ENCODE results near the gene LXN.

The LXN gene, protein sequence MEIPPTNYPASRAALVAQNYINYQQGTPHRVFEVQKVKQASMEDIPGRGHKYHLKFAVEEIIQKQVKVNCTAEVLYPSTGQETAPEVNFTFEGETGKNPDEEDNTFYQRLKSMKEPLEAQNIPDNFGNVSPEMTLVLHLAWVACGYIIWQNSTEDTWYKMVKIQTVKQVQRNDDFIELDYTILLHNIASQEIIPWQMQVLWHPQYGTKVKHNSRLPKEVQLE

DNA sequence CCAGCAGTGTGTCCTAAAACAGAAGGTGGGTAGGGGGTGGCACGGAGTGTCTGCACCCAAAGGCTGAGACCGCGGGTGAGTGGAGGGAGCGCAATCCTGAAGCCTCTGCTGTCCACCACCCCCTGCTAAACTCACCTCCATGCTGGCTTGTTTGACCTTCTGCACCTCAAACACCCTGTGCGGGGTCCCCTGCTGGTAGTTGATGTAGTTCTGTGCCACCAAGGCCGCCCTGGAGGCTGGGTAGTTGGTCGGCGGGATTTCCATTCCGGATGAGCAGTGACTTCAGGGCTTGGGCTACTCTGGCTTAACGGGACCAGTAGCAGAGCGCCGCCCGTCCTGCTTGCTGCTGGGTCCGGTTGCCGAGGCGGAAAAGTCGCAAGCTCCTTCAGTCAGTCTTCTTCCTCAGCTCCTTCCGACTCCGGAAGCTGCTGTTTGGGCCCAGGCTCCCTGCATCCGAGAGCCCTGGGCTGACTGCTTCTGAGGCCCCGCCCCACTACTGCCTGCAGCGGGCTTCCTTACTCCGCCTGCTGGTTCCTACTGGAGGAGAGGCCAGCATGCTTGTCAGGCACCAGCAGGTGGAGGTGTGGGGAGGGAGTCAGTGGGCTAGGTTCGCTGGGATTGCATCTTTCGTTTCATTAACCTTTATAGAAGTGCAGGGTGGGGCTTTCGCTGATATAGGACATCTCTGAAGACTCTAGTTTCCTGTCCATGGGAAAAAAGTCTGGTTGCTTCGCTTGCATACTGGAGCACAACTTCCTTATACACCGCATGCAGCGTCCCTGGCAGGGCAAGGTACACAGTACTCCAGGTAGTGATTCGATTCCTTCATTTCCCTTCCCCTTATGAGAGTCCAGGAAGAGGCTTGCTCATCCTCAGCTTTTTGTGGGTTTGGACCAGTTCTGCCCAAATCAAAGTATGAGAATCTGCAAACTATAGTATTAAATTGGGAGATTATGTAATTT lies at the start of gene LXN:
LXN (minus strand) TSS at position 434 of the 962 bp plus-strand sequence; CDS start at position 264, 170 bp downstream.
- Mint-ChIP-seq H3K4me1 (peaks cover 30% of the 10 kb centered on the region), H3K4me3 (peak within 1 kb of the TSS; percentile 87), H3K27ac (ENCODE audit: low read depth) (peak within 1 kb of the TSS; percentile 90), H3K36me3 (ENCODE audit: insufficient read depth) (peaks cover 14% of the 10 kb centered on the region), H3K27me3 (no peaks in the 10 kb centered on the region), H3K9me3 (no peaks in the 10 kb centered on the region)
- DNase-seq (ENCODE audit: low spot score in 2 of 2) (peak; percentile 44 to 63), ATAC-seq (replicated peaks; ENCODE audit: extremely low read depth, poor library complexity, severe bottlenecking) (peak; percentile 97)

DNA sequence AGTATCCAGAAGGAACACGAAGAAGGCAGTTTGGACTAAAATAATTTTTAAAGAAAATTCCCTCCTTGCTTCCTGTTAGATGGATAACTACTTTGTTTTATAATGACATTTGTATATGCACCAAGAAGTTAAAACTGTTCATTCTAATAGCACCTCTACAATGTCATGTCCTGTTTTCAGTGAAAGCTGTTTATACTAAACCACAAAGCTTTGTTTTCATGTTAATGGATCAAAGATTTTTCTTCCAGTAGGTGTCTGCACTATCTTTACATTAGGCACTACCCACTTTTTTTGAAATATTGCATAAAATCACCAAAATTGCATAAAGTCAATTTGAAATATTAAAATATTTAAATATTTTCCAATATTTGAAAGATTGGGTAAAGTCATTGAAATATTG lies 49.7 kb upstream of the LXN start:
- DNase-seq (ENCODE audit: low spot score in 2 of 2): no peak
- Mint-ChIP-seq H3K4me1 (peaks cover 31% of the 10 kb centered on the region), H3K27me3 (no peaks in the 10 kb centered on the region), H3K36me3 (ENCODE audit: insufficient read depth) (peaks cover 4% of the 10 kb centered on the region), H3K4me3 (no peak overlapping the region), H3K27ac (ENCODE audit: low read depth) (no peak overlapping the region), H3K9me3 (no peaks in the 10 kb centered on the region)
- ATAC-seq (replicated peaks; ENCODE audit: extremely low read depth, poor library complexity, severe bottlenecking): no peak

DNA sequence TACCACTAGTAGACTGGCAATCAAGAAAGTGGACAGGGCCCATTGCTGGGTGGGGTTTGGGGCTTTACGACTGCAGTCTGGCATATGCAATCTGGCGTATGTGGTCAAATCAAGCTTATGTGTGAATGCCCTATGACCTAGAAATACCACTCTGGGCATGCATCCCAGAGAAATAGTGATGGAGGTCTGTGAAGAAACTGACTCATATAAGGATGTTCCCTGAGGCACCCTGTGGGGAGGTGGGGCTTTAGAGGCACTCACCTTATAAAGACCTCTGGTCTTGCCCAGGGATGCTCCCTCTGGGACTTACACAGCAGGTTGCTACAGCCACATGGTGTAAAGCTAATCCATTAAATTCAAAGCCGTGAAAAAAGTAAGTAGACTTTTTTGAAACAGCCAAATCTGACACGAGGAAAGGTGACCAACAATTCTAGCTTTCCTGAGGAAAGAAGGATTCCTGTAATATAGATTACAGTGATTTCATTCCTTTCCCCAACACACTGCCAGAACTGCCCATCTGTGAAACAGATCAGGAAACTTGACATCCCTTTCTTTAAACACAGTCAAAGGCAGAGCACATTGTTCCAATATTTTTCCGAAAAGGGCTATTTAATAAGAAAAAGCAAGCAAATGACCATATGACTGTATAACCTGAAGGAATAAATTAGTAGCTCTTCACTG lies 46.2 kb upstream of the LXN start:
- Mint-ChIP-seq H3K27me3 (no peaks in the 10 kb centered on the region), H3K36me3 (ENCODE audit: insufficient read depth) (peaks cover 4% of the 10 kb centered on the region), H3K9me3 (no peaks in the 10 kb centered on the region), H3K4me3 (no peak overlapping the region), H3K27ac (ENCODE audit: low read depth) (no peak overlapping the region), H3K4me1 (peaks cover 30% of the 10 kb centered on the region)
- ATAC-seq (replicated peaks; ENCODE audit: extremely low read depth, poor library complexity, severe bottlenecking) (no peak), DNase-seq (ENCODE audit: low spot score in 2 of 2) (no peak)

DNA sequence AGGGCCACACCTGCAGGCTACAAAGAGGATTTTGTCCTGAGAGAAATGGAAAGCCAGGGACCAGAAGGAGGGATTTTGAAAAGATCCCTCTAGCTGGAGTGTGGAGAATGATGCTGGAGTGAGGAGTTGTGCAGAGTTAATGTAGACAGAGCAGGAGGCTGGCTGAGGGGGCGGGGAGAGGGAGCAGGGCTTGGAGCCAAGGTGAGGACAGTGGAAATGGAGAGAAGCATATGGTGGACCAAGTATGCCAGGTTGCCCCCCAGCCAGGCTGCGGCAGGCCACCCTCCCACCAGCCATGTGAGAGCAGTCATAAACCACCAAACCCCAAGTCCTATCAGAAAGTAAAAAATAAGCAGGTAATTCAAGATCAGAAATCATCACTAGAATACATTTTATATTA lies 45.1 kb upstream of the LXN start:
- ATAC-seq (replicated peaks; ENCODE audit: extremely low read depth, poor library complexity, severe bottlenecking) (no peak), DNase-seq (ENCODE audit: low spot score in 2 of 2) (no peak)
- no peaks in the 10 kb centered on the region for H3K9me3 Mint-ChIP-seq
- peaks cover 22% of the 10 kb centered on the region for H3K4me1 Mint-ChIP-seq
- H3K4me3 Mint-ChIP-seq: no peak overlapping the region
- peaks cover 4% of the 10 kb centered on the region for H3K36me3 Mint-ChIP-seq (ENCODE audit: insufficient read depth)
- no peaks in the 10 kb centered on the region for H3K27me3 Mint-ChIP-seq
- H3K27ac Mint-ChIP-seq (ENCODE audit: low read depth): peak overlapping the region; percentile 17

DNA sequence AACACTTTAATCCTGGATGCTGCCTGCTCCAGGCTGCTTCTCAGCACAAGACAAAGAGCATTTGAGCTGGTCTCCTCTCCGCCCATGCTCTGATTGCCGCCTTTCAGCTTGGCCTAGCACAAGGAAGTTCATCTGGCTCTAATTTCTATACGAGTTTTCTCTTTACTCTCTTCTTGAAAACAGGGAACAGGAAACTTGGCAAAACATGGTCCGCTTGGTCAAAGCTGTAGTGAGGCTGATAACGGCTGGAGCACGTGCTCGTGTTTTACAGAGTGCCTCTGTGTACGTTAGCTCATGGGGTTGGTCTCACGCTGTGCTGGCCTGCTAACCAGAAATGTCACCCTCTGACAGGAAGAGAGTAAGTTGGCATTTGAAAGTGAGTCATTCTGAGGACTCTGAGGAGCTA lies 40.6 kb upstream of the LXN start:
- no peak overlapping the region for H3K27ac Mint-ChIP-seq (ENCODE audit: low read depth)
- no peak for ATAC-seq (replicated peaks; ENCODE audit: extremely low read depth, poor library complexity, severe bottlenecking)
- DNase-seq (ENCODE audit: low spot score in 2 of 2): no peak
- H3K9me3 Mint-ChIP-seq: no peaks in the 10 kb centered on the region
- no peak overlapping the region for H3K4me3 Mint-ChIP-seq
- H3K36me3 Mint-ChIP-seq (ENCODE audit: insufficient read depth): peaks cover 21% of the 10 kb centered on the region
- no peaks in the 10 kb centered on the region for H3K27me3 Mint-ChIP-seq
- H3K4me1 Mint-ChIP-seq: peaks cover 8% of the 10 kb centered on the region

DNA sequence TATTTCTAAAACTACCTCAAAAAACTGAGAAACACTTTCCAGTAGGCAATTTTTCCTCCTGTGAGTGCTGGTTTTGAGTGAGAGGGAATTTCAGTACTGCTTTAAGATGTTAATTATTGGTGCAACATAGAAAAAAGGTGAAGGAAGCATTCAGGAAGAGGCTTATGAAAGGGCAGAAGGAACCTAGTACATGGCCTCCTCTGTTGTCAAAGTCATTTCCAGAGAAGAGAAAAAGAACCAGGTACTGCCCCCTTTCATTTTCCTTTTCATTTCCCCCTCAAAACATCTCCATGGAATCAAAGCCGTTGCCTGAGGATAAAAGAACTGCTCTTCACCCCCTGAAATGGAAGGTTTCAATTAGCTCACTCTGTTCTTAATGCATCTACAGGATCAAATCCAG lies 40.0 kb upstream of the LXN start:
- H3K27ac Mint-ChIP-seq (ENCODE audit: low read depth): no peak overlapping the region
- DNase-seq (ENCODE audit: low spot score in 2 of 2): no peak
- H3K9me3 Mint-ChIP-seq: no peaks in the 10 kb centered on the region
- peaks cover 20% of the 10 kb centered on the region for H3K36me3 Mint-ChIP-seq (ENCODE audit: insufficient read depth)
- H3K4me1 Mint-ChIP-seq: peaks cover 5% of the 10 kb centered on the region
- no peaks in the 10 kb centered on the region for H3K27me3 Mint-ChIP-seq
- ATAC-seq (replicated peaks; ENCODE audit: extremely low read depth, poor library complexity, severe bottlenecking): no peak
- no peak overlapping the region for H3K4me3 Mint-ChIP-seq

DNA sequence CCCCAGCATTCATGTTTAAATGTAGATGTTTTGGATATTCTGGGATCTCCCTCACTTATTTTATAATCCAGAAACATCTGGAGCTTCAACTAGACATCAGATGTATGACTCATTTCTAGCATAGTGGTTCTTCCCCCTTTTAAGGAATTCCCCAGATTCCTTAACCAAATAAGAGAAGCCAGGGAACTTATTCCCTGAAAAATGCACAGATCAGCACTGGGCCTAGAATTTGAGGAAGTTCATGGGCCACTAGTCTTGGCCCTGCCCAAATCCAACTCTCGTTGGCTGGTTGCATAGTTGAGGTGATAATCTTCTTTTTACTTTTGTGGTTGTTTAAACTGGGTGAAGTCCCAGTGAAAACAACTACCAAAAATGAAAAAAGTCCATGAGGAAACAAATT lies 39.4 kb upstream of the LXN start:
- DNase-seq (ENCODE audit: low spot score in 2 of 2) (no peak), ATAC-seq (replicated peaks; ENCODE audit: extremely low read depth, poor library complexity, severe bottlenecking) (no peak)
- Mint-ChIP-seq H3K36me3 (ENCODE audit: insufficient read depth) (peaks cover 22% of the 10 kb centered on the region), H3K4me1 (no peaks in the 10 kb centered on the region), H3K27me3 (no peaks in the 10 kb centered on the region), H3K9me3 (no peaks in the 10 kb centered on the region), H3K4me3 (no peak overlapping the region), H3K27ac (ENCODE audit: low read depth) (no peak overlapping the region)

DNA sequence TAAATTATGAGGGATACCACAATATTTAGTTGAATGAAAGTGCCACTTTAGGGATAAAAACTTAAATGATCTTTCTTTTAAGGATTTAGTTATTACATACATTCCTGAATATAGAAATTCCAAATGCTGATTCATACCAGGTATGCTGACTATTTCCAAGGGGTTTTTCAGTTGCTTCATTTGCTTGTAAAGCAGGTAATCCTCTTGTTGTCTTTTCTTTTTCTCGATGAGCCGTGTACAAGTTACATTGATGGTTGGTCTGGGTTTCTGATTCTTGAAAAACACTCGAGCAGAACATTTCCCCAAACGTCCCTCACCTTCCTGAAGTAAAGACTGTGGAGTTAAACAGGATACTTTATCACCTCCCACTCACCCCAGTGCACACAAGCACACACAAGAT lies 38.2 kb upstream of the LXN start:
- DNase-seq (ENCODE audit: low spot score in 2 of 2) (no peak), ATAC-seq (replicated peaks; ENCODE audit: extremely low read depth, poor library complexity, severe bottlenecking) (no peak)
- Mint-ChIP-seq H3K9me3 (no peaks in the 10 kb centered on the region), H3K27me3 (no peaks in the 10 kb centered on the region), H3K27ac (ENCODE audit: low read depth) (peak overlapping the region; percentile 33), H3K4me3 (no peak overlapping the region), H3K36me3 (ENCODE audit: insufficient read depth) (peaks cover 22% of the 10 kb centered on the region), H3K4me1 (no peaks in the 10 kb centered on the region)

DNA sequence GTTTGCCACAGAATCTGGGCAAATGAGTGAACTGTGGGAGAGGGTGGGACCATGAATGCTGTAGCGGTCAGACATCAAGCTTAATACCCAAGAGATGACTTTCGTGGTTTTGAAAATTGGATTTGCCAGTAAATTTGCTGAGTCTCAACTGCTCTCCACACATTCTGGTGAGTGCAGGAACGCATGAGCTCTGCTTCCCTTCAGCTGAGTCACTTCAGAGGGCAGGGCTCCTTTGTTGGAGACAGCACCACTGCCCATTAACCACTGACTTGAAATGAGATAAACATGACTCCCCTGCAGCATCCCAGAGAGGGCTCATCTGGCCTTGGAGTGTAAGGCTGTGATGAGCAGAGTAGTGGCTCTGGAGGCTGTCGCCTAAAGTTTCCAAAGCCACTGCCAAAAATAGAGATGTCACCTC lies 37.2 kb upstream of the LXN start:
- no peaks in the 10 kb centered on the region for H3K4me1 Mint-ChIP-seq
- H3K4me3 Mint-ChIP-seq: no peak overlapping the region
- DNase-seq (ENCODE audit: low spot score in 2 of 2): no peak
- H3K27me3 Mint-ChIP-seq: no peaks in the 10 kb centered on the region
- H3K36me3 Mint-ChIP-seq (ENCODE audit: insufficient read depth): peaks cover 22% of the 10 kb centered on the region
- no peak for ATAC-seq (replicated peaks; ENCODE audit: extremely low read depth, poor library complexity, severe bottlenecking)
- no peaks in the 10 kb centered on the region for H3K9me3 Mint-ChIP-seq
- no peak overlapping the region for H3K27ac Mint-ChIP-seq (ENCODE audit: low read depth)

DNA sequence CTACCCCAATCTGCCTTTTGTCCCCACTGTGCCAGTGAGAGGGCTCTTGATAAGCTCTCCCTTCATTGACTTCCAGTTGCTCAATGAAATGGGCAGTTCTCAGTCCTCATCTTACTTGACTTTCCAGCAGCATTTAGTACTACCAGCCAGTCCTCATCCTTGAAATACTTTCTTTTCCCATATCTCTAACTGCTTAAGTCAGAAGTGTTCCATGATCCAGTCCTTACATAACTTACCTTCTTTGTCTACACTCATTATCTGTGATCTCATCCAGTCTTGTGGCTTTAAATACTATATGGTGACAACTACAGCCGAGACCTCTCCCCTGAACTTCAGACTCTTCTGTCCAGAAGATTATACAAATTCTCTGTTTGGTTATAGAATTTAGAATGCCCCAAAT lies 31.1 kb upstream of the LXN start:
- peak overlapping the region; percentile 14 for H3K27ac Mint-ChIP-seq (ENCODE audit: low read depth)
- H3K4me1 Mint-ChIP-seq: peaks cover 18% of the 10 kb centered on the region
- DNase-seq (ENCODE audit: low spot score in 2 of 2): no peak
- no peak overlapping the region for H3K4me3 Mint-ChIP-seq
- no peaks in the 10 kb centered on the region for H3K27me3 Mint-ChIP-seq
- peaks cover 6% of the 10 kb centered on the region for H3K36me3 Mint-ChIP-seq (ENCODE audit: insufficient read depth)
- H3K9me3 Mint-ChIP-seq: no peaks in the 10 kb centered on the region
- ATAC-seq (replicated peaks; ENCODE audit: extremely low read depth, poor library complexity, severe bottlenecking): no peak

DNA sequence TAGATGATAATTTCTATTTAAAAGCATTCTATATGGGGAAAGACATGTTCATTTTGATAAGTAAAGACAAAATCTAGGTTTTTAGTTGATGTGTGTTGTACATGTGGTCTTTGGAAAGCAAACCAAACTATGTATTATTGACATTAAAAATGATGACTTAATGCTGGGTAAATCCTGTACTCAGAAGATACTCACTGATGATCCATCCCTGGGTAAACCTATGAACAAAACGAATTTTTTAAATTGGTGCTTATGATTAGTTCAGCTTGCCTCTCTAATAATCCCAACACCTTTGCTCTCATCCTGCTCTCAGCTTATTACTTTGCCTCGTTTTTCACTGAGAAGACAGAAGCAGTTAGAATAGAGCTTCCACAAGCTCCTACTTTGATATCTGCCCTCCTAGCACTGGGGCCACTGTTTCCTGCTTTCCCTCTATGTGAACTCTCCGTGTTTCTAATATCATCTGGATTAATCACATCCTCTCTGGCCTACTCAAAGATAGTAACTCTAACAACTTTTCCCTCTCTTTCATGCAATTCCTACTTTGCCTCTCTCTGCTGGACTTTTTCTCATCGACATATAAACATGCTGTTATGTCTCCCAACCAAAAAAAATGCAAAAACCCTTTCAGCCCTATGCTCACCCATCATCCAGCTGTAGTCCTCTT lies 30.5 kb upstream of the LXN start:
- H3K4me3 Mint-ChIP-seq: no peak overlapping the region
- ATAC-seq (replicated peaks; ENCODE audit: extremely low read depth, poor library complexity, severe bottlenecking): no peak
- peaks cover 6% of the 10 kb centered on the region for H3K36me3 Mint-ChIP-seq (ENCODE audit: insufficient read depth)
- H3K4me1 Mint-ChIP-seq: peaks cover 18% of the 10 kb centered on the region
- H3K27me3 Mint-ChIP-seq: no peaks in the 10 kb centered on the region
- no peak overlapping the region for H3K27ac Mint-ChIP-seq (ENCODE audit: low read depth)
- no peaks in the 10 kb centered on the region for H3K9me3 Mint-ChIP-seq
- DNase-seq (ENCODE audit: low spot score in 2 of 2): no peak

DNA sequence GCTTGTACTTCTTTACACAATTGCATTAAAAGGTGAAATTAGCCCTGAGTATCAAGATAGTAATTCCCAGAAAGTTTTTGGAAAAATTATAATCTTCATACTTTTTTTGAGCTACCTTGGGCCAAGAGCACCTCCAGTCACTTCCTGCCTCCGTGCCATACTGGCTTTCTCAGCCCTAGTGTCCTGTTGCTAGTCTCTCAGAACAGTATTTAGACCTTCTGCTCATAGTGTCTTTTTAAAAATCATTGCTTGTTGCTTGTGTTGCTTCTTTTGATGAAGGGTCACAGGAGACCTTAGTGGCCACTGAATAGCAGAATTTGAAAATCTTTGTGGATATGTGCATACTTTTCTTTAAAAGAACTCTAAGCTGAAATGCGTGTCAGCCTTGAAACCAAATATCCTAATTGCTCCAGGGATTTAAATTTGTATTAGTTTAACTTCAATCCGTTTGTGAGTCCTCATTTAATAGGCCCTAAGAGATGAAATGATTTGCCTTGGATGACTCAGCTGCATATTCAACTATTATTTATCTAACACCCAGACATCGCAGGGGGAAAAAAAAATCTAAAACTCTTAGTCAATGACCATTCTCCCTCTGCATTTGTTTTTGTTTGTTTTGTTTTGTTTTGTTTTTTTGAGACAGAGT lies 29.1 kb upstream of the LXN start:
- H3K36me3 Mint-ChIP-seq (ENCODE audit: insufficient read depth): peaks cover 4% of the 10 kb centered on the region
- peak overlapping the region; percentile 45 for H3K27ac Mint-ChIP-seq (ENCODE audit: low read depth)
- no peaks in the 10 kb centered on the region for H3K27me3 Mint-ChIP-seq
- no peak for DNase-seq (ENCODE audit: low spot score in 2 of 2)
- H3K4me3 Mint-ChIP-seq: no peak overlapping the region
- ATAC-seq (replicated peaks; ENCODE audit: extremely low read depth, poor library complexity, severe bottlenecking): no peak
- peaks cover 18% of the 10 kb centered on the region for H3K4me1 Mint-ChIP-seq
- no peaks in the 10 kb centered on the region for H3K9me3 Mint-ChIP-seq

Data from central memory CD8-positive, alpha-beta T cell (primary cell).